Subcutaneous adipose tissue (tissue), 4 donors: ENCODE measurements around the gene CXCL5. TPM values are rescaled to one million over a fixed set of nuclear protein-coding genes. Genes with fewer than 3 reads are reported as not detected.

Experiments
- total RNA-seq, 4 donors: library from RNA; depleted of rRNA; stranded (reverse); fragments of >200 nt; gene quantifications; one replicate each; pipeline ENCODE4 v1.1.0, GENCODE V29; 2016
- TF ChIP-seq, protein P1 (sequence below): fragments of 450-650 bp; IDR thresholded peaks from one replicate; pipeline ENCODE4 v1.5.1; 2016; ENCODE audit warnings: low read depth, mild to moderate bottlenecking, control low read depth, antibody characterized with exemption, moderate library complexity

The CXCL5 gene
- total RNA-seq, 4 donors from 2014 or later = 1.4 TPM; not detected in 3

DNA sequence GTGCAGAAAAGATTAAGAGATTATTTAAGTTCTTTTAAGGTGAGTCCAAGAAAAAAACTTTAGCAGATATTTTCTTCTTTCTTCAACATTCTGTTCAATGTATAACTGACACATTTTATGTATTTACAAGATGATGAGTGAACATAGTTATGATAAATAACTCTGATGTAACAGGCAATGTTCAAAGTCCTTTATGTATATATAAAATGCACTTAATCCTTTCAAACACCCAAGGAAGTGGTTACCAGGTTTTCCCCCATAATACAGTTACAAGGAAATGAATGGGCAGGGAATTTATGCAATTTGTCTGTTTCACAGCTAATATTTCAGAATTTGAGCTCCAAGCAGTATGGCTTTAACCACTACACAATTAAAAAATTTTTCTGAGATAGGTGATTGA is 31.8 kb upstream of the CXCL5 start:
- TF ChIP-seq, protein P1, sequence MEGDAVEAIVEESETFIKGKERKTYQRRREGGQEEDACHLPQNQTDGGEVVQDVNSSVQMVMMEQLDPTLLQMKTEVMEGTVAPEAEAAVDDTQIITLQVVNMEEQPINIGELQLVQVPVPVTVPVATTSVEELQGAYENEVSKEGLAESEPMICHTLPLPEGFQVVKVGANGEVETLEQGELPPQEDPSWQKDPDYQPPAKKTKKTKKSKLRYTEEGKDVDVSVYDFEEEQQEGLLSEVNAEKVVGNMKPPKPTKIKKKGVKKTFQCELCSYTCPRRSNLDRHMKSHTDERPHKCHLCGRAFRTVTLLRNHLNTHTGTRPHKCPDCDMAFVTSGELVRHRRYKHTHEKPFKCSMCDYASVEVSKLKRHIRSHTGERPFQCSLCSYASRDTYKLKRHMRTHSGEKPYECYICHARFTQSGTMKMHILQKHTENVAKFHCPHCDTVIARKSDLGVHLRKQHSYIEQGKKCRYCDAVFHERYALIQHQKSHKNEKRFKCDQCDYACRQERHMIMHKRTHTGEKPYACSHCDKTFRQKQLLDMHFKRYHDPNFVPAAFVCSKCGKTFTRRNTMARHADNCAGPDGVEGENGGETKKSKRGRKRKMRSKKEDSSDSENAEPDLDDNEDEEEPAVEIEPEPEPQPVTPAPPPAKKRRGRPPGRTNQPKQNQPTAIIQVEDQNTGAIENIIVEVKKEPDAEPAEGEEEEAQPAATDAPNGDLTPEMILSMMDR = no peak

DNA sequence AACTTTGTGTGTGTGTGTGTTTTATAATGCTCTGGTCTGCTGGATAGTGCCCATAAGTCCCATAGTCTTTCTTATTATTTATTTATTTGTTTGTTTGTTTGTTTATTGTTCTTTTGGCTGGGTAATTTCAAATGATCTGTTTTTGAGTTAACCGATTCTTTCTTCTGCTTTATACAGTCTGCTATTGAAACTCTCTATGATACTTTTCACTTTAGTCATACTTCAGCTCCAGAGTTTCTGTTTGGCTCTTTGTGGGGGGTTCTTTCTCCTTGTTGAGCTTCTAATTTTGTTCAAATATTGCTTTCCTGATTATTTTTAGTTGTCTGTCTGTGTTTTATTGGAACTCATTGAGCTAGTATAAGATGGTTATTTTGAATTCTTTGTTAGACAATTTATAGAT is 30.0 kb upstream of the CXCL5 start:
- TF ChIP-seq, protein P1 = no peak

DNA sequence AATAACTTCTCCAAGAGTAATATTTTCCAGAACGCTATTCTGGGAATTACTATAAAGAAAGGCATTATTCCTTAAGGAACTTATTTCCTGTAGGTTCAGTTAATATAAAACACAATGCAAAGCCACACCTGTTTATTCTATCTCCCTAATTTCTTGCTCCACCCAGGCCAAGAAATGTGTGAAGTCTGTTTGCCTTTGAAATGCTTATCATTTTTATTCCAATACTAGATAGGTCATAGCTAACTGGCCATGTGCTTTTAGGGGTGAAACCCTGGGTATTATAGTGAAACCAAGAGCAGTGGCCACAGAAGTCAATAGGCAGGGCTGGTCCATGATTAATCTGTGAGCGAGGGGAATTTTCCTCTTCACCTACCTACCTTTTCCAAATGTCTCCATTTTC is 25.2 kb upstream of the CXCL5 start:
- TF ChIP-seq, protein P1 = no peak

- TF ChIP-seq, protein P1 = no peak
These were observed 23.1 kb upstream of the CXCL5 start for GRCh38 chr4:74021601-74022000.

DNA sequence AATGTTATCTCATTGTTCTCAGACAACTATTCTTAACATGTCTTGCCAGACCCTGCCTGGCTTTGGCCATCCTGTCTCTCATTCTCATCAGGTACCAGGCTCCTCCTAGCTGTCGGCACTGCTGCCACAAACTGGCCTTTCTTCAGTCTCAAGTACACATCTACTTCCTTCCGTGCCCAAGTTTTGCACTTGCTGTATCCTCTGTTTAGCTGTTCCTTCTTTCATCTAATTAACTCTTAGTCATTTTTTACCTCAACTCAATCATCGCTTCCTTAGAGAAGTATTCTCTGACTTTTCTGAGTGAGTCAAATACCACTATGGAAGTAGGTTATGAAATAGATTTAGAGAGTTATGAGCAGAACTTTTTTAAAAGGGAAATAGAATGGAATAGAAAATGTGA is 20.3 kb upstream of the CXCL5 start:
- TF ChIP-seq, protein P1 = no peak

GRCh38 chr4:74018116-74018515 is 19.6 kb upstream of the CXCL5 start:
- TF ChIP-seq, protein P1 = no peak

GRCh38 chr4:74016068-74016467 is 17.6 kb upstream of the CXCL5 start:
- TF ChIP-seq, protein P1 = no peak
